GM12878 (cell line): ENCODE data around the gene BIRC6. TPM values are rescaled to one million over a fixed set of nuclear protein-coding genes. Genes with fewer than 3 reads are reported as not detected.

Source experiments
- ATAC-seq: fragments of 200-7000 bp; cut with Tn5 transposase; 3 replicates; pipeline ENCODE4 v1.9.1; 2020; ENCODE audit warnings: mild to moderate bottlenecking, moderate library complexity
- BruUV-seq: library from RNA; stranded (reverse); fragments of 400-500 nt; replicated peaks from 2 replicates; lab custom pipeline; 2021; lab: Mats Ljungman, UMichigan
- CTCF ChIA-PET: fragments of 300-600 bp; sonication (Branson Sonifier 250); formaldehyde crosslinking; extraction: SDS; loops from one replicate; lab custom pipeline; 2021; ENCODE audit warnings: inconsistent platforms; lab: Yijun Ruan, JAX
- POLR2A ChIA-PET: fragments of 350-600 bp; formaldehyde crosslinking; extraction: SDS; loops from one replicate; lab custom pipeline; 2021; ENCODE audit warnings: inconsistent platforms; lab: Charles Lee
- RAD21 ChIA-PET: fragments of 300-600 bp; sonication (Branson Sonifier 250); formaldehyde crosslinking; loops from one replicate; lab custom pipeline; 2023; ENCODE audit warnings: antibody characterized with exemption; ENCODE audit not compliant: unreplicated experiment; lab: Charles Lee
- SMC1A ChIA-PET: fragments of 300-600 bp; sonication (Branson Sonifier 250); formaldehyde crosslinking; loops from one replicate; lab custom pipeline; 2023; ENCODE audit not compliant: unreplicated experiment, uncharacterized antibody; lab: Charles Lee
- DNase-seq: peaks from one replicate; pipeline ENCODE4 v3.0.0-alpha.2; 2011; ENCODE audit warnings: low read depth, low spot score
- FAIRE-seq: peaks from 3 replicates; lab custom pipeline; 2011; peaks lifted over from hg19 to GRCh38; lab: Jason Lieb, UNC
- H2AFZ ChIP-seq: 2 replicates; pipeline ENCODE4 v1.6.0; 2011; ENCODE audit warnings: low read depth, low read length, control low read depth; ENCODE audit not compliant: control insufficient read depth
- H3K27ac ChIP-seq: 2 replicates; pipeline ENCODE4 v1.5.1; 2011; ENCODE audit warnings: control low read depth; ENCODE audit not compliant: control insufficient read depth, insufficient read depth
- H3K27me3 ChIP-seq, 2 experiments: replicated peaks in 1 of 2; 2 replicates each; pipeline versions ENCODE4 v1.6.0 to v1.6.1; 2011; ENCODE audit warnings: low read length in 1 of 2; ENCODE audit not compliant: control insufficient read depth in 2 of 2, insufficient read depth in 2 of 2
- H3K36me3 ChIP-seq, 2 experiments: 2 replicates each; pipeline ENCODE4 v1.5.1; 2011; ENCODE audit warnings: low read length in 1 of 2; ENCODE audit not compliant: control insufficient read depth in 2 of 2, insufficient read depth in 2 of 2
- H3K4me1 ChIP-seq: 2 replicates; pipeline ENCODE4 v1.6.1; 2011; ENCODE audit warnings: mild to moderate bottlenecking, low read length, moderate library complexity, mixed read lengths; ENCODE audit not compliant: control insufficient read depth, insufficient read depth
- H3K4me2 ChIP-seq: 2 replicates; pipeline ENCODE4 v1.6.0; 2011; ENCODE audit warnings: control low read depth; ENCODE audit not compliant: control insufficient read depth, insufficient read depth
- H3K4me3 ChIP-seq: fragments of 200-600 bp; sonication (generic); 2 replicates; pipeline ENCODE4 v1.5.1; 2016
- H3K79me2 ChIP-seq: 2 replicates; pipeline ENCODE4 v1.6.0; 2011; ENCODE audit warnings: low read length; ENCODE audit not compliant: control insufficient read depth, insufficient read depth
- H3K9ac ChIP-seq: 2 replicates; pipeline ENCODE4 v1.8.0; 2011; ENCODE audit warnings: low read length, control low read depth, mixed read lengths; ENCODE audit not compliant: control insufficient read depth, insufficient read depth
- H3K9me3 ChIP-seq: replicated peaks from 3 replicates; pipeline ENCODE4 v1.5.1; 2011; ENCODE audit warnings: mild to moderate bottlenecking, low read length; ENCODE audit not compliant: control insufficient read depth, insufficient read depth
- H4K20me1 ChIP-seq: 2 replicates; pipeline ENCODE4 v1.6.0; 2011; ENCODE audit not compliant: control insufficient read depth, insufficient read depth
- ATF7 ChIP-seq: fragments of 450-650 bp; IDR thresholded peaks from 2 replicates; pipeline ENCODE4 v1.6.1; 2016; ENCODE audit warnings: low read depth, mild to moderate bottlenecking
- HDAC2 ChIP-seq: fragments of 200-600 bp; sonication (generic); IDR thresholded peaks from 2 replicates; pipeline ENCODE4 v1.6.1; 2017
- HDGF ChIP-seq: fragments of 450-650 bp; IDR thresholded peaks from 2 replicates; pipeline ENCODE4 v1.6.1; 2016; ENCODE audit warnings: antibody characterized with exemption
- JUNB ChIP-seq: IDR thresholded peaks from 2 replicates; pipeline ENCODE4 v1.6.1; 2016; ENCODE audit warnings: antibody characterized with exemption, mild to moderate bottlenecking
- MEF2B ChIP-seq: fragments of 450-650 bp; IDR thresholded peaks from 2 replicates; pipeline ENCODE4 v1.6.1; 2018; ENCODE audit warnings: mild to moderate bottlenecking, moderate library complexity; ENCODE audit not compliant: partially characterized antibody, poor library complexity, severe bottlenecking
- SRF ChIP-seq, 2 experiments: IDR thresholded peaks; 2 replicates each; pipeline ENCODE4 v1.6.1; 2011; ENCODE audit warnings: low read depth in 2 of 2, low read length in 2 of 2, mild to moderate bottlenecking in 1 of 2, moderate library complexity in 1 of 2
- STAT1 ChIP-seq: fragments of 450-650 bp; conservative IDR thresholded peaks from 2 replicates; pipeline ENCODE4 v1.6.1; 2014; ENCODE audit warnings: antibody characterized with exemption, mild to moderate bottlenecking
- USF1 ChIP-seq: IDR thresholded peaks from 2 replicates; pipeline ENCODE4 v1.6.1; 2011; ENCODE audit warnings: borderline replicate concordance, low read depth, mild to moderate bottlenecking, moderate library complexity, mixed read lengths, low read length; ENCODE audit not compliant: insufficient read depth; ENCODE audit errors: extremely low read length
- ZNF687 ChIP-seq: fragments of 450-650 bp; IDR thresholded peaks from 2 replicates; pipeline ENCODE4 v1.6.1; 2017; ENCODE audit warnings: mild to moderate bottlenecking, moderate library complexity
- WGBS: methylation state at CpG from one replicate; pipeline ENCODE4 v1.1.6; 2016; ENCODE audit warnings: low lambda C conversion rate; ENCODE audit not compliant: insufficient replicate concordance, insufficient coverage; ENCODE audit errors: missing lambda C conversion rate; 5-methylcytosine and 5-hydroxymethylcytosine counted together
- in situ Hi-C: fragments of 300-500 bp; cut with MboI; formaldehyde crosslinking; loops from 9 replicates; pipeline ENCODE4 v1.14.3; 2018; ENCODE audit warnings: mixed read lengths
- intact Hi-C: fragments of 100-400 bp; cut with micrococcal nuclease; formaldehyde crosslinking; loops from one replicate; pipeline ENCODE4 v1.14.2; 2022; ENCODE audit not compliant: unreplicated experiment
- polyA plus RNA-seq, 11 experiments: library from polyadenylated mRNA; depleted of rRNA in 4 of 11; unstranded in 6 of 11; stranded (reverse) in 5 of 11; fragments of >200 nt; fragmentation: Nextera tagmentation in 4 of 11; fragmentation: Illumina TruSeq in 1 of 11; extraction: Ambion mirVana in 4 of 11; extraction: Trizol in 1 of 11; gene quantifications; 1 replicate in 1 of 11; 2 replicates in 10 of 11; pipeline versions ENCODE4 v1.2.1 to v1.2.3, GENCODE V29; 2011 to 2016; ENCODE audit warnings: inconsistent platforms in 2 of 11, missing spikeins in 2 of 11, low read depth in 1 of 11
- total RNA-seq, 4 experiments: library from RNA; depleted of rRNA in 3 of 4; stranded (reverse); fragments of >200 nt in 3 of 4; fragmentation: Illumina TruSeq in 1 of 4; extraction: Trizol in 1 of 4; gene quantifications; 2 replicates each; pipeline versions ENCODE4 v1.2.1 to v1.2.3, GENCODE V29; 2013 to 2021

The BIRC6 gene
- total and polyA plus RNA-seq, 10 of the 15 experiments (the other 5 are each of a cell fraction or from before 2014, with no cell fraction given), result 18.8 to 118 (median 55.0) TPM

GRCh38 chr2:32564417-32565035, 207.7 kb downstream of the BIRC6 start:
- no peak overlapping the region for H2AFZ ChIP-seq
- no peaks in the 10 kb centered on the region for H3K27me3 ChIP-seq
- H3K79me2 ChIP-seq, result no peaks in the 10 kb centered on the region
- no peak overlapping the region for H3K4me3 ChIP-seq
- no peak for ATAC-seq
- TF ChIP-seq MEF2B (no peak), ATF7 (no peak), SRF (IDR thresholded peaks at IDR 0.05; ENCODE audit: low read depth in 2 of 2, low read length in 2 of 2) (no peak), HDGF (no peak), STAT1 (no peak), JUNB (no peak), USF1 (no peak)
- CTCF ChIA-PET, result no interaction called here
- SMC1A ChIA-PET, result no interaction called here
- H3K4me2 ChIP-seq, result no peak overlapping the region
- DNase-seq, result no peak
- peaks cover 0 to 10% of the 10 kb centered on the region in 2 experiments; a peak in 3 of 4 replicates for H3K36me3 ChIP-seq
- H3K27ac ChIP-seq, result no peak overlapping the region
- in situ Hi-C loops, result no loop called here
- peaks cover 16% of the 10 kb centered on the region for H3K9me3 ChIP-seq
- H3K4me1 ChIP-seq, result no peaks in the 10 kb centered on the region
- intact Hi-C loops, result no loop called here
- POLR2A ChIA-PET, result no interaction called here
- 70% methylated on average over 2 of the region's 2 CpGs for WGBS
- no TSS peak for BruUV-seq
- FAIRE-seq, result no peak
- H4K20me1 ChIP-seq, result no peaks in the 10 kb centered on the region
- RAD21 ChIA-PET, result no interaction called here
- H3K9ac ChIP-seq, result no peak overlapping the region

- H3K27me3 ChIP-seq, result no peaks in the 10 kb centered on the region
- TF ChIP-seq USF1, result no peak
- TF ChIP-seq HDAC2, result no peak
- no peak for TF ChIP-seq ZNF687
- peaks cover 0 to 10% of the 10 kb centered on the region in 2 experiments; a peak in 3 of 4 replicates for H3K36me3 ChIP-seq
- no peak overlapping the region for H3K9ac ChIP-seq
- ChIA-PET CTCF (no interaction called here), POLR2A (interaction anchor here (0.6 kb wide), 1 partner anchor 73 kb away, joined by 3 read pairs; no protein-coding TSS in a partner anchor), SMC1A (no interaction called here), RAD21 (no interaction called here)
- in situ Hi-C loops (no loop called here), intact Hi-C loops (no loop called here)
- H4K20me1 ChIP-seq, result no peaks in the 10 kb centered on the region
- BruUV-seq, result no TSS peak
- DNase-seq (no peak), FAIRE-seq (no peak), ATAC-seq (no peak)
- H3K4me2 ChIP-seq, result no peak overlapping the region
- no peaks in the 10 kb centered on the region for H3K79me2 ChIP-seq
- no peak overlapping the region for H2AFZ ChIP-seq
- WGBS, result 96% methylated on average over 1 of the region's 1 CpG
- no peak overlapping the region for H3K27ac ChIP-seq
- H3K4me3 ChIP-seq, result no peak overlapping the region
- H3K4me1 ChIP-seq, result no peaks in the 10 kb centered on the region
- H3K9me3 ChIP-seq, result peaks cover 16% of the 10 kb centered on the region
Measured at GRCh38 chr2:32565902-32566301, 209.1 kb downstream of the BIRC6 start.
